ENCODE results near the gene GALNT9. TPM values are rescaled to one million over a fixed set of nuclear protein-coding genes. Genes with fewer than 3 reads are reported as not detected.
"Not testable (repeated sequence)": the region's sequence is repeated elsewhere in the genome, so short reads cannot be mapped to it uniquely, and the experiment has no call there.

Gene GALNT9
- total RNA-seq, 2 experiments from 2014 or later = not detected

- Mint-ChIP-seq H3K36me3 (ENCODE audit: low read depth) (no peaks in the 10 kb centered on the region), H3K27ac (no peak overlapping the region), H3K4me3 (no peak overlapping the region), H3K27me3 (no peaks in the 10 kb centered on the region), H3K9me3 (peaks cover 9% of the 10 kb centered on the region), H3K4me1 (no peaks in the 10 kb centered on the region)
- ChIA-PET CTCF (no interaction called here), POLR2A (no interaction called here)
- no peak for DNase-seq
These were observed 23.2 kb downstream of the GALNT9 start for GRCh38 chr12:132305991-132306884.

GRCh38 chr12:132305560-132305966 is 23.8 kb downstream of the GALNT9 start:
- H3K9me3 Mint-ChIP-seq = peaks cover 5% of the 10 kb centered on the region
- H3K36me3 Mint-ChIP-seq (ENCODE audit: low read depth) = no peaks in the 10 kb centered on the region
- no peak overlapping the region for H3K27ac Mint-ChIP-seq
- no peaks in the 10 kb centered on the region for H3K4me1 Mint-ChIP-seq
- ChIA-PET POLR2A (no interaction called here), CTCF (no interaction called here)
- DNase-seq = no peak
- H3K27me3 Mint-ChIP-seq = no peaks in the 10 kb centered on the region
- H3K4me3 Mint-ChIP-seq = no peak overlapping the region

GRCh38 chr12:132304866-132305265 is 24.5 kb downstream of the GALNT9 start:
- H3K9me3 Mint-ChIP-seq; H3K4me1 Mint-ChIP-seq; H3K27ac Mint-ChIP-seq; POLR2A ChIA-PET; H3K36me3 Mint-ChIP-seq (ENCODE audit: low read depth); H3K4me3 Mint-ChIP-seq; CTCF ChIA-PET; DNase-seq; H3K27me3 Mint-ChIP-seq: not testable (repeated sequence)

- H3K4me3 Mint-ChIP-seq; DNase-seq; CTCF ChIA-PET; H3K27ac Mint-ChIP-seq; H3K9me3 Mint-ChIP-seq; H3K4me1 Mint-ChIP-seq; H3K27me3 Mint-ChIP-seq; H3K36me3 Mint-ChIP-seq (ENCODE audit: low read depth); POLR2A ChIA-PET: not testable (repeated sequence)
These were observed 25.5 kb downstream of the GALNT9 start for GRCh38 chr12:132303853-132304373.

GRCh38 chr12:132302466-132303358 is 26.7 kb downstream of the GALNT9 start:
- Mint-ChIP-seq H3K9me3 (no peaks in the 10 kb centered on the region), H3K27me3 (no peaks in the 10 kb centered on the region), H3K4me1 (no peaks in the 10 kb centered on the region), H3K4me3 (no peak overlapping the region), H3K36me3 (ENCODE audit: low read depth) (no peaks in the 10 kb centered on the region), H3K27ac (no peak overlapping the region)
- ChIA-PET CTCF (no interaction called here), POLR2A (no interaction called here)
- DNase-seq = no peak

- CTCF ChIA-PET = no interaction called here
These were observed 28.3 kb downstream of the GALNT9 start for GRCh38 chr12:132300789-132301722.

GRCh38 chr12:132296063-132296462 is 33.3 kb downstream of the GALNT9 start:
- no peaks in the 10 kb centered on the region for H3K36me3 Mint-ChIP-seq (ENCODE audit: low read depth)
- peaks cover 3% of the 10 kb centered on the region for H3K9me3 Mint-ChIP-seq
- DNase-seq = no peak
- H3K27me3 Mint-ChIP-seq = no peaks in the 10 kb centered on the region
- H3K4me1 Mint-ChIP-seq = no peaks in the 10 kb centered on the region
- CTCF ChIA-PET = no interaction called here
- H3K4me3 Mint-ChIP-seq = no peak overlapping the region
- H3K27ac Mint-ChIP-seq = no peak overlapping the region
- POLR2A ChIA-PET = no interaction called here

More at GRCh38 chr12:132300789-132301722, 28.3 kb downstream of the GALNT9 start:
- no peaks in the 10 kb centered on the region for H3K36me3 Mint-ChIP-seq (ENCODE audit: low read depth)
- H3K4me1 Mint-ChIP-seq = no peaks in the 10 kb centered on the region
- H3K27ac Mint-ChIP-seq = no peak overlapping the region
- H3K9me3 Mint-ChIP-seq = no peaks in the 10 kb centered on the region
- POLR2A ChIA-PET = no interaction called here
- DNase-seq = no peak
- no peak overlapping the region for H3K4me3 Mint-ChIP-seq
- H3K27me3 Mint-ChIP-seq = no peaks in the 10 kb centered on the region

GRCh38 chr12:132295561-132295960 is 33.8 kb downstream of the GALNT9 start:
- CTCF ChIA-PET; DNase-seq; H3K9me3 Mint-ChIP-seq; H3K36me3 Mint-ChIP-seq (ENCODE audit: low read depth); H3K27me3 Mint-ChIP-seq; H3K4me3 Mint-ChIP-seq; H3K27ac Mint-ChIP-seq; POLR2A ChIA-PET; H3K4me1 Mint-ChIP-seq: not testable (repeated sequence)

- Mint-ChIP-seq H3K9me3 (peaks cover 3% of the 10 kb centered on the region), H3K4me3 (no peak overlapping the region), H3K27me3 (no peaks in the 10 kb centered on the region), H3K27ac (no peak overlapping the region), H3K36me3 (ENCODE audit: low read depth) (no peaks in the 10 kb centered on the region), H3K4me1 (no peaks in the 10 kb centered on the region)
- POLR2A ChIA-PET = no interaction called here
- CTCF ChIA-PET = no interaction called here
- no peak for DNase-seq
These were observed 34.3 kb downstream of the GALNT9 start for GRCh38 chr12:132295101-132295526.

- Mint-ChIP-seq H3K27ac (no peak overlapping the region), H3K36me3 (ENCODE audit: low read depth) (no peaks in the 10 kb centered on the region), H3K4me1 (no peaks in the 10 kb centered on the region), H3K27me3 (no peaks in the 10 kb centered on the region), H3K4me3 (no peak overlapping the region), H3K9me3 (peaks cover 3% of the 10 kb centered on the region)
- CTCF ChIA-PET = no interaction called here
- no peak for DNase-seq
- POLR2A ChIA-PET = no interaction called here
These were observed 35.0 kb downstream of the GALNT9 start for GRCh38 chr12:132294121-132295034.

- no peak overlapping the region for H3K27ac Mint-ChIP-seq
- CTCF ChIA-PET = no interaction called here
- H3K4me1 Mint-ChIP-seq = no peaks in the 10 kb centered on the region
- peaks cover 3% of the 10 kb centered on the region for H3K9me3 Mint-ChIP-seq
- no peaks in the 10 kb centered on the region for H3K36me3 Mint-ChIP-seq (ENCODE audit: low read depth)
- POLR2A ChIA-PET = no interaction called here
- H3K4me3 Mint-ChIP-seq = no peak overlapping the region
- DNase-seq = no peak
- H3K27me3 Mint-ChIP-seq = peaks cover 2% of the 10 kb centered on the region
These were observed 36.8 kb downstream of the GALNT9 start for GRCh38 chr12:132292328-132293319.

Data from activated CD4-positive, alpha-beta T cell treated with anti-CD3 and anti-CD28 coated beads, Interleukin-2, amount 10 ng/mL, durations not matched to agents 7 days and 5 days (primary cell).